Measurements from ENCODE around the gene ZCWPW1.

ZCWPW1 gene

DNA sequence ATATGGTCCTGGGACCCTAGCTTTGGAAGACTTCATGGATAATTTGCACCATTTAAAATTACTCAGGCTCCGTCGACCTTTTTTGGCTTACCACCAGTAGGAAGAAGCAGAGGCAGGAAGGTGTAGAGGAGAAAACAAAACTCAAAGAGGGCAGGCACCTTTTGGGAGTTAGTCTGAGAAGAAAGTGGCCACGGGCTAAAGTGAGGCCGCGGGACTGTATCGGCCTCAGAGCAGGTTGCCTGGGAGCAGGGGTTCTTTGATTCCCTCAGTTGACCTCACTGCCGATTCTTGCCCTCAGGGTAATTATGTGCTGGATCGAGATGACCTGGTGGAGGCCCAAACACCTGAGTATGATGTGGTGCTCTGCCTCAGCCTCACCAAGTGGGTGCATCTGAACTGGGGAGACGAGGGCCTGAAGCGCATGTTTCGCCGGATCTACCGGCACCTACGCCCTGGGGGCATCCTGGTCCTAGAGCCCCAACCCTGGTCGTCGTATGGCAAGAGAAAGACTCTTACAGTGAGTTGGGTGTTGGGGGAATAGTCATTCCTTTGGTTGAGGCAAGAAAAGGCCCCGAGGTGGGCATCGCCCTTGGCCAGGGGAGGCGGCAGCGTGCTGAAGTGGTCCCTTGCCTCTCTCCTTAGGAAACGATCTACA, 4.2 kb upstream of the ZCWPW1 start:
- no peak for DNase-seq (ENCODE audit: low spot score)

- DNase-seq (ENCODE audit: low spot score) = no peak
These were observed 3.5 kb upstream of the ZCWPW1 start for GRCh38 chr7:100432053-100432452.

- no peak for DNase-seq (ENCODE audit: low spot score)
These were observed 2.8 kb upstream of the ZCWPW1 start for GRCh38 chr7:100431286-100431735.

GRCh38 chr7:100430493-100431285, 2.2 kb upstream of the ZCWPW1 start:
- DNase-seq (ENCODE audit: low spot score) = no peak

- DNase-seq (ENCODE audit: low spot score) = peak; percentile 94
These were observed 1.4 kb upstream of the ZCWPW1 start, which contains the start of gene MEPCE for GRCh38 chr7:100429637-100430492. Gene MEPCE (plus strand): TSS chr7:100429831. CDS start chr7:100430019, 188 bp downstream.

GRCh38 chr7:100428967-100429636, 599 bp upstream of the ZCWPW1 start:
- peak; percentile 100 for DNase-seq (ENCODE audit: low spot score)

DNA sequence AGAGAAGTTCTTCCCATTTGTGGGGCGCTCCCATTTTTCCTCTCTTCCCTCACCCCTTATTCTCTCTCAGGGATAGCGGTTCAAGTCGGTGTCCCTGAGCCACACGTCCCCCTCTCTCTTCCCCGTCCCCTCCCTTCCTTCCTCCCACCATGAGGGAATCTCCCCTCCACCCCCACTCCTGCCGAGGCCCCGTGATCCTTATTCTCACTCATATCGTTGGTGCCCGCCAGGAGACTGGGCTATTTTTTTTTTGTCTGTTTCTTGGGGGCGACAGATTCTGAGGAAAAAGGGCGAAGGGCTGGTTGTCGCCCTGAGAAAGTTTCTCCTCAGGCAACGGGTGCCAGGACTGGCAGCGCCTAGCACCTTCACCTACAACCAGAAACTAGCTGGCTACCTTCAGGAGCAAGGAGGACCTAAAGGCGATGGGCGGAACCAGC, 723 bp downstream of the ZCWPW1 start:
- no peak for DNase-seq (ENCODE audit: low spot score)

GRCh38 chr7:100426516-100426915, 2.0 kb downstream of the ZCWPW1 start:
- no peak for DNase-seq (ENCODE audit: low spot score)

DNA sequence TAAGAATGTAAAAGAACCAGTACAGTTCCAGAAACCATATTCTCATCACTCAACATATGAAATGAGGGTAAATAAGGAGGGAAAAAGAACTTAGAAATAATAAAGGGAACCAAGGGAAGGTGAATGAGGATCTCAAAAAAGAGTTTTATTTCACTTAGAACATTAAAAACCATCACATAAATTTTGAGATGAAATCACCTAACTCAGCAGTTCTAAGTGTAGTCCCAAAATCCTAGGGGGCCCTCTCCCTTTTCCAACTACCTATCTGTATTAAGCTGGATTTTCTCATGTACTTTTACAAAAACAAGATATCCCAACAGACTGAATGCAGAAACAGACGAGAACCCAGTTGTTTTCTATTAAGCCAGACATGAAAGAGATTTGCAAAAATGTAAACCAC, 3.2 kb downstream of the ZCWPW1 start:
- DNase-seq (ENCODE audit: low spot score) = no peak

DNA sequence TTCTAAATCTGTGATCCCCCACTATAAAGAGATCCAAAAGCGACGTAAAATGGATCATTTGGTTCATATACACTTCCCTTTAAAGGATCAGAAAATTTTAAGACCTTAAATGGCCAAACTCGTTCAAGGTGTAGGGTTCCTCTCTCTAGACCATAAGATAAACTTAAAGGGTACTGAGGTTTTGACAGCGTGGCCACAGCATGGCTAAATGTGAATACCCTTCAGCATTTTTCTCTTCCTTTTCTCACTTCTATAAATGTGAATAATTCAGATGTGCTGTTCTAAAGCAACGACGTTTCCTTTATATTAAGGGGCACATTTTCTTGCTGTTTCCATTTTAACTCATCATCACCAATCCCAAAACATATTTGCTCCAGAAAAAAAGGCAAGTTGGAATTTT, 5.2 kb downstream of the ZCWPW1 start:
- DNase-seq (ENCODE audit: low spot score) = no peak

DNA sequence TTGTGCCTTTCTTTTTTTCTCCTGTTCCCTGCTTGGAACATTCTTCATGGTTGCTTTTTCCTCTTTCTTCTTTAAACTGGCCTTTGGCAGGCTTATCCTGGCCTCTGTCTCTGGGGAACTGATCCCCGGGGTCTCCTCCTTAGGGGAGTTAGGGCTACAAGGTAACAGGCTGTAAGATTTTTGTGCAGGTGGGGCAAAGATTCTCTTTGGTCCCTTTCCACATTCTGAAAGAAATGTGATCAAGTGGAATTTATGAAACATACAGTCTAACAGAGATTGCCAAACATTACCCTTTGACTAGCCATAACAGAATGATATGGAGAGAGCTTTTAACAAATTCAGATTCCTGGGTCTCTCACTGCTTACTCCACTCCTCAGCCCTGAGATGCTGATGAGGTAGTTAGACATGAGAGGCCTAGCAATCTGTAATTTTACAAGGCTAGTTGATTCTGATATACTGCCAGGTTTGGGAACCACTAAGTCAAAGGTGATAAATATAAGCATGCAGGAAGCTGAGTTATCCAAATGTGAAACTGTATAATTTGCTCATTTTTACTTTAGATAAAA, 8.8 kb downstream of the ZCWPW1 start:
- no peak for DNase-seq (ENCODE audit: low spot score)

GRCh38 chr7:100418930-100419659, 9.4 kb downstream of the ZCWPW1 start:
- DNase-seq (ENCODE audit: low spot score) = no peak

DNA sequence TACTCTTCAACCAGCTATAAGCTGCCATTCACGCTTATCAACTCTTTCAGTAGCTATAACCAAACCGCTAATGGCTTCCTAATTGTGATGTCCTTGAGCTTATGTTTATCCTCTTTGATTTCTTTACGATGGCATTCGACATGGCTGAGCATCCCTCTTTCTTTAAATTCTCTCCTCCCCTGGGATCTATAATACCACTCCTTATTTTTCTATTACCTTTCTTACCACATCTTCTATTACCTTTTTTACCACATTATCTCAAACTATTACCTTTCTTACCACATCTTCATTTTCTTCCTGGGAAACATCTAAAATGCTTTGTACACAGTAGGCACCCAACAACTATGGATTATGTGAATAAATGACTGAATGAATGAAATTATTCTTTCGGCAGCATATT, 13.1 kb downstream of the ZCWPW1 start:
- DNase-seq (ENCODE audit: low spot score) = no peak

- no peak for DNase-seq (ENCODE audit: low spot score)
These were observed 14.6 kb downstream of the ZCWPW1 start for GRCh38 chr7:100413889-100414288.

- DNase-seq (ENCODE audit: low spot score) = no peak
These were observed 15.2 kb downstream of the ZCWPW1 start for GRCh38 chr7:100413346-100413745.

DNA sequence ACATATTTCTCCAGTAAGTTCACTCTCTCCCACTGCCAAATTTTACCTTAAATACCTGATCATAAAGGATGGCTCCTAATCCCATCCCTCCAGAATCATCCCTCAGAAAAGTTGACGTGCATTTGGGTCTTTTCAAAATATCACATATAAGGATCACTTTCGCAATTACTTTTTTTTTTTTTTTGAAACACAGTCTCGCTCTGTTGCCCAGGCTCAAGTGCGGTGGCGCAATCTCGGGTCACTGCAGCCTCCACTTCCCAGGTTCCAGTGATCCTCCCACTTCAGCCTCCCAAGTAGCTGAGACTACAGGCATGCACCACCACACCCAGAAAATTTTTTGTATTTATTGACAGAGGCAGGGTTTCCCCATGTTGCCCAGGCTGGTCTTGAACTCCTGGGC, 17.4 kb downstream of the ZCWPW1 start:
- DNase-seq (ENCODE audit: low spot score) = no peak

DNA sequence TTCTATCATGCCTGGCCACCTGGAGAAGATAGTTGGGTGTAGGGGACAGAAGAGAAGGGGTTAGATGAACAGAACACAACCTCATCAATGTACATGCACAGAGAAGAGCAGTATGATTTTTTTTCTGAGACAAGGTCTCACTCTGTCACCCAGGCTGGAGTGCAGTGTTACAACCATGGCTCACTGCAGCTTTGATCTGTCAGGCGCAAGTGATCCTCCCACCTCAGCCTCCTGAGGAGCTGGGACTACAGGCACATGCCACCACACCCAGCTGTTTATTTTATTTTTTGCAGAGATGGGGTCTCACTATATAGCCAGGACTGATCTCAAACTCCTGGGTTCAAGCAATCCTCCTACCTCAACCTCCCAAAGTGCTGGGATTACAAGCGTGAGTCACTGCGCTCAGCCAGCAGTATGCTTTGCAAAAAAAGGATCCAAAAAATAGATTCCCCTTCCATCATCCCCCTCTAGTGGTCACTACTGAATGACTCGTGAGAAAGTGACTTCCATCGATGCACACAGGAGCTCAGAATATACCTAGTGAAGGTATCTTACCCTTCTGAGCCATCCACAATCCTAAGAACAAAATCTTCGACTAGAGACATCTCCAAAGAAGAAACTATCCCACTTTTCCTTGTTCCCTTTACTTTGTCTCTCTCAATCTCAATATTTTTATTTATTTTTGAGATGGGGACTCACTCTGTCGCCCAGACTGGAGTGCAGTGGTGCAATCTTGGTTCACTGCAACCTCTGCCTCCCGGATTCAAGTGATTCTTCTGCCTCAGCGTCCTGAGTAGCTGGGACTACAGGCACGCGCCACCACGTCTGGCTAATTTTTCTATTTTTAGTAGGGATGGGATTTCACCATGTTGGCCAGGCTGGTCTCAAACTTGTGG, 21.0 kb downstream of the ZCWPW1 start:
- DNase-seq (ENCODE audit: low spot score) = peak; percentile 69

GRCh38 chr7:100406767-100407166, 21.7 kb downstream of the ZCWPW1 start:
- DNase-seq (ENCODE audit: low spot score) = no peak

DNA sequence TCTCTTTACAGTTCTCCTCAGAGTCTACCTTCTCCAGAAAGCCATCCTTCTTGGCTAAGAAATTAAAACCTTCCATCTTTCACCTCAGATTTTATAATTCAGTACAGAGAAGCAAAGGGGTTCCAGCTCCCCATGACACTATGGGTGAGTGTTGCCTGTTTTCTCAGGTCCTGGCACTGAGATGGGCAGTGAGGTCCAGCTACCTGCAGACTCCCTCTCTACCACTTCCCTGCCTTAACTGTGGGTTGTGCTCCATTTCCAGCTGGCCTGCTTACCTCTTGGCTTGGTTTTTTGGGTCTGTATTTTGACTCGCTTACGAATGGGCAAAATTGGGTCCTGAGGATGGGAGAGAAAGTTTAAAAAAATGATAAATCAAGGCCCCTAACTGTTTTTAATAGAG, 26.3 kb downstream of the ZCWPW1 start:
- DNase-seq (ENCODE audit: low spot score) = no peak

- no peak for DNase-seq (ENCODE audit: low spot score)
These were observed 26.7 kb downstream of the ZCWPW1 start for GRCh38 chr7:100401811-100402210.
